CD4-positive, alpha-beta T cell treated with Interleukin-6 for 4 hours (primary cell): ENCODE measurements around the gene ZBTB12.

Source experiments
- DNase-seq: peaks from one replicate; pipeline ENCODE4 v3.0.0-alpha.2; 2020; ENCODE audit warnings: mixed read lengths

The ZBTB12 gene

GRCh38 chr6:31896493-31896855, 5.4 kb downstream of the ZBTB12 start:
- DNase-seq, result no peak

- no peak for DNase-seq
These were observed 9.1 kb downstream of the ZBTB12 start for GRCh38 chr6:31892821-31893220.

- DNase-seq, result no peak
These were observed 12.4 kb downstream of the ZBTB12 start for GRCh38 chr6:31889331-31889972.

- DNase-seq, result peak; percentile 69
These were observed 13.3 kb downstream of the ZBTB12 start for GRCh38 chr6:31888276-31889258.

GRCh38 chr6:31887173-31888007, 14.5 kb downstream of the ZBTB12 start:
- no peak for DNase-seq

GRCh38 chr6:31886541-31886991, 15.3 kb downstream of the ZBTB12 start:
- no peak for DNase-seq

GRCh38 chr6:31884528-31885035, 17.3 kb downstream of the ZBTB12 start:
- DNase-seq, result no peak

- no peak for DNase-seq
These were observed 18.2 kb downstream of the ZBTB12 start for GRCh38 chr6:31883676-31884075.

- DNase-seq, result no peak
These were observed 19.5 kb downstream of the ZBTB12 start for GRCh38 chr6:31882344-31882743.

- DNase-seq, result no peak
These were observed 20.6 kb downstream of the ZBTB12 start for GRCh38 chr6:31881136-31881859.

GRCh38 chr6:31880616-31881015, 21.3 kb downstream of the ZBTB12 start:
- DNase-seq, result no peak

- no peak for DNase-seq
These were observed 22.0 kb downstream of the ZBTB12 start for GRCh38 chr6:31879901-31880300.

- DNase-seq, result no peak
These were observed 22.7 kb downstream of the ZBTB12 start for GRCh38 chr6:31879143-31879542.

GRCh38 chr6:31878726-31879125, 23.2 kb downstream of the ZBTB12 start, which contains the start of gene SLC44A4:
SLC44A4 (minus strand) TSS chr6:31878997; CDS start chr6:31878980, 17 bp downstream.
- no peak for DNase-seq

- no peak for DNase-seq
These were observed 23.7 kb downstream of the ZBTB12 start for GRCh38 chr6:31878222-31878621.

GRCh38 chr6:31877651-31878161, 24.2 kb downstream of the ZBTB12 start:
- DNase-seq, result no peak

- DNase-seq, result no peak
These were observed 24.7 kb downstream of the ZBTB12 start for GRCh38 chr6:31877125-31877650.

GRCh38 chr6:31876357-31876756, 25.5 kb downstream of the ZBTB12 start:
- DNase-seq, result no peak

- no peak for DNase-seq
These were observed 26.0 kb downstream of the ZBTB12 start for GRCh38 chr6:31875877-31876276.

GRCh38 chr6:31874836-31875572, 26.9 kb downstream of the ZBTB12 start:
- DNase-seq, result no peak
